ENCODE measurements around the gene C10orf67.

GRCh38 chr10:23371073-23371472, 26.5 kb upstream of the C10orf67 start:
- TF ChIP-seq, protein P1, sequence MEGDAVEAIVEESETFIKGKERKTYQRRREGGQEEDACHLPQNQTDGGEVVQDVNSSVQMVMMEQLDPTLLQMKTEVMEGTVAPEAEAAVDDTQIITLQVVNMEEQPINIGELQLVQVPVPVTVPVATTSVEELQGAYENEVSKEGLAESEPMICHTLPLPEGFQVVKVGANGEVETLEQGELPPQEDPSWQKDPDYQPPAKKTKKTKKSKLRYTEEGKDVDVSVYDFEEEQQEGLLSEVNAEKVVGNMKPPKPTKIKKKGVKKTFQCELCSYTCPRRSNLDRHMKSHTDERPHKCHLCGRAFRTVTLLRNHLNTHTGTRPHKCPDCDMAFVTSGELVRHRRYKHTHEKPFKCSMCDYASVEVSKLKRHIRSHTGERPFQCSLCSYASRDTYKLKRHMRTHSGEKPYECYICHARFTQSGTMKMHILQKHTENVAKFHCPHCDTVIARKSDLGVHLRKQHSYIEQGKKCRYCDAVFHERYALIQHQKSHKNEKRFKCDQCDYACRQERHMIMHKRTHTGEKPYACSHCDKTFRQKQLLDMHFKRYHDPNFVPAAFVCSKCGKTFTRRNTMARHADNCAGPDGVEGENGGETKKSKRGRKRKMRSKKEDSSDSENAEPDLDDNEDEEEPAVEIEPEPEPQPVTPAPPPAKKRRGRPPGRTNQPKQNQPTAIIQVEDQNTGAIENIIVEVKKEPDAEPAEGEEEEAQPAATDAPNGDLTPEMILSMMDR (IDR thresholded peaks at IDR 0.05; ENCODE audit: low read depth, low read length, poor library complexity, severe bottlenecking): no peak
- TF ChIP-seq EZH2phosphoT487 (IDR thresholded peaks at IDR 0.05; ENCODE audit: borderline replicate concordance, low read length): no peak
